ENCODE data around the gene RAB38. TPM values are rescaled to one million over a fixed set of nuclear protein-coding genes. Genes with fewer than 3 reads are reported as not detected.

RAB38 gene
- total RNA-seq, 8 experiments from 2014 or later: 0.81 to 16.6 (median 1.6) TPM; not detected in 1

GRCh38 chr11:88188251-88188931 is 13.1 kb upstream of the RAB38 start:
- Histone ChIP-seq H3K4me3 (no peak overlapping the region), H3K27ac (no peak overlapping the region), H3K4me1 (replicated peaks in 1 of 2) (peaks cover 3 to 6% of the 10 kb centered on the region in 2 donors)
- in situ Hi-C loops (cut with MboI; ENCODE audit: low pct_unique_long_range_greater_than_20kb in 2 of 9, low sequenced_read_pairs in 9 of 9, unreplicated experiment in 9 of 9): no loop called here
- 0 to 83% (median 63%) methylated on average over 1 to 3 of the region's 3 CpGs; no CpG with 5 or more reads in 1 of the 10 experiments for WGBS, 10 experiments
- peak in 7 of 8 experiments; percentile 19 to 86 (median 48) for ATAC-seq (replicated peaks in 6 of 8)

GRCh38 chr11:88183233-88183632 is 8.0 kb upstream of the RAB38 start:
- in situ Hi-C loops (cut with MboI; ENCODE audit: low pct_unique_long_range_greater_than_20kb in 2 of 9, low sequenced_read_pairs in 9 of 9, unreplicated experiment in 9 of 9): no loop called here
- ATAC-seq (replicated peaks in 6 of 8): no peak
- no peak overlapping the region for H3K27ac ChIP-seq
- H3K4me3 ChIP-seq: no peak overlapping the region
- WGBS, 10 experiments: 26 to 100% (median 76%) methylated on average over 1 to 3 of the region's 3 CpGs; no CpG with 5 or more reads in 3 of the 10 experiments
- no peaks in the 10 kb centered on the region for H3K4me1 ChIP-seq (replicated peaks in 1 of 2)

GRCh38 chr11:88181776-88182175 is 6.5 kb upstream of the RAB38 start:
- no peak overlapping the region for H3K4me3 ChIP-seq
- H3K4me1 ChIP-seq (replicated peaks in 1 of 2): no peaks in the 10 kb centered on the region
- in situ Hi-C loops (cut with MboI; ENCODE audit: low pct_unique_long_range_greater_than_20kb in 2 of 9, low sequenced_read_pairs in 9 of 9, unreplicated experiment in 9 of 9): no loop called here
- WGBS, 10 experiments: 0 to 100% (median 69%) methylated on average over 1 of the region's 1 CpG; no CpG with 5 or more reads in 2 of the 10 experiments
- no peak for ATAC-seq (replicated peaks in 6 of 8)
- no peak overlapping the region for H3K27ac ChIP-seq

GRCh38 chr11:88179971-88180629 is 4.9 kb upstream of the RAB38 start:
- no peak for ATAC-seq (replicated peaks in 6 of 8)
- Histone ChIP-seq H3K4me3 (no peak overlapping the region), H3K4me1 (replicated peaks in 1 of 2) (no peaks in the 10 kb centered on the region), H3K27ac (no peak overlapping the region)
- 17 to 92% (median 74%) methylated on average over 1 to 3 of the region's 3 CpGs; no CpG with 5 or more reads in 3 of the 10 experiments for WGBS, 10 experiments
- in situ Hi-C loops (cut with MboI; ENCODE audit: low pct_unique_long_range_greater_than_20kb in 2 of 9, low sequenced_read_pairs in 9 of 9, unreplicated experiment in 9 of 9): no loop called here

GRCh38 chr11:88179141-88179540 is 3.9 kb upstream of the RAB38 start:
- Histone ChIP-seq H3K27ac (no peak overlapping the region), H3K4me3 (no peak overlapping the region), H3K4me1 (replicated peaks in 1 of 2) (no peaks in the 10 kb centered on the region)
- ATAC-seq (replicated peaks in 6 of 8): no peak
- WGBS, 10 experiments: 0 to 86% (median 71%) methylated on average over 1 to 2 of the region's 2 CpGs; no CpG with 5 or more reads in 1 of the 10 experiments
- in situ Hi-C loops (cut with MboI; ENCODE audit: low pct_unique_long_range_greater_than_20kb in 2 of 9, low sequenced_read_pairs in 9 of 9, unreplicated experiment in 9 of 9): no loop called here

- 0 to 100% (median 90%) methylated on average over 1 to 4 of the region's 4 CpGs; no CpG with 5 or more reads in 1 of the 10 experiments for WGBS, 10 experiments
- in situ Hi-C loops (cut with MboI; ENCODE audit: low pct_unique_long_range_greater_than_20kb in 2 of 9, low sequenced_read_pairs in 9 of 9, unreplicated experiment in 9 of 9): no loop called here
- Histone ChIP-seq H3K4me1 (replicated peaks in 1 of 2) (no peaks in the 10 kb centered on the region), H3K27ac (no peak overlapping the region), H3K4me3 (no peak overlapping the region)
- no peak for ATAC-seq (replicated peaks in 6 of 8)
Measured at GRCh38 chr11:88178191-88178590, 2.9 kb upstream of the RAB38 start.

GRCh38 chr11:88175569-88176075 is 379 bp upstream of the RAB38 start:
- H3K27ac ChIP-seq: no peak overlapping the region
- in situ Hi-C loops (cut with MboI; ENCODE audit: low pct_unique_long_range_greater_than_20kb in 2 of 9, low sequenced_read_pairs in 9 of 9, unreplicated experiment in 9 of 9): no loop called here
- no peaks in the 10 kb centered on the region for H3K4me1 ChIP-seq (replicated peaks in 1 of 2)
- ATAC-seq (replicated peaks in 6 of 8): peak in 7 of 8 experiments; percentile 4 to 57 (median 49)
- peak overlapping the region; percentile 24 to 47 (median 36) for H3K4me3 ChIP-seq
- WGBS, 10 experiments: 10 to 76% (median 53%) methylated on average over 1 to 13 of the region's 15 CpGs; no CpG with 5 or more reads in 4 of the 10 experiments

GRCh38 chr11:88173956-88174355 is 1.3 kb downstream of the RAB38 start:
- Histone ChIP-seq H3K27ac (no peak overlapping the region), H3K4me3 (no peak overlapping the region), H3K4me1 (replicated peaks in 1 of 2) (no peaks in the 10 kb centered on the region)
- ATAC-seq (replicated peaks in 6 of 8): no peak
- in situ Hi-C loops (cut with MboI; ENCODE audit: low pct_unique_long_range_greater_than_20kb in 2 of 9, low sequenced_read_pairs in 9 of 9, unreplicated experiment in 9 of 9): no loop called here
- WGBS, 10 experiments: 67 to 100% (median 90%) methylated on average over 1 to 3 of the region's 3 CpGs

- whole genome bisulfite sequencing, 10 experiments: 33 to 92% (median 33%) methylated on average over 2 of the region's 2 CpGs; no CpG with 5 or more reads in 7 of the 10 experiments
- Histone ChIP-seq H3K4me3 (no peak overlapping the region), H3K4me1 (replicated peaks in 1 of 2) (no peaks in the 10 kb centered on the region), H3K27ac (no peak overlapping the region)
- no peak for ATAC-seq (replicated peaks in 6 of 8)
- in situ Hi-C loops (cut with MboI; ENCODE audit: low pct_unique_long_range_greater_than_20kb in 2 of 9, low sequenced_read_pairs in 9 of 9, unreplicated experiment in 9 of 9): no loop called here
Measured at GRCh38 chr11:88171982-88172381, 3.3 kb downstream of the RAB38 start.

GRCh38 chr11:88170673-88171072 is 4.6 kb downstream of the RAB38 start:
- in situ Hi-C loops (cut with MboI; ENCODE audit: low pct_unique_long_range_greater_than_20kb in 2 of 9, low sequenced_read_pairs in 9 of 9, unreplicated experiment in 9 of 9): no loop called here
- WGBS, 10 experiments: 61 to 100% (median 93%) methylated on average over 1 to 2 of the region's 2 CpGs; no CpG with 5 or more reads in 2 of the 10 experiments
- no peak overlapping the region for H3K4me3 ChIP-seq
- no peak for ATAC-seq (replicated peaks in 6 of 8)
- no peaks in the 10 kb centered on the region for H3K4me1 ChIP-seq (replicated peaks in 1 of 2)
- no peak overlapping the region for H3K27ac ChIP-seq

- H3K4me1 ChIP-seq (replicated peaks in 1 of 2): no peaks in the 10 kb centered on the region
- H3K27ac ChIP-seq: no peak overlapping the region
- WGBS, 10 experiments: 78 to 100% (median 88%) methylated on average over 1 to 4 of the region's 4 CpGs
- no peak for ATAC-seq (replicated peaks in 6 of 8)
- in situ Hi-C loops (cut with MboI; ENCODE audit: low pct_unique_long_range_greater_than_20kb in 2 of 9, low sequenced_read_pairs in 9 of 9, unreplicated experiment in 9 of 9): no loop called here
- no peak overlapping the region for H3K4me3 ChIP-seq
Measured at GRCh38 chr11:88169881-88170280, 5.4 kb downstream of the RAB38 start.

- Histone ChIP-seq H3K4me1 (replicated peaks in 1 of 2) (no peaks in the 10 kb centered on the region), H3K4me3 (no peak overlapping the region), H3K27ac (no peak overlapping the region)
- in situ Hi-C loops (cut with MboI; ENCODE audit: low pct_unique_long_range_greater_than_20kb in 2 of 9, low sequenced_read_pairs in 9 of 9, unreplicated experiment in 9 of 9): no loop called here
- peak in 1 of 8 experiments; percentile 54 for ATAC-seq (replicated peaks in 6 of 8)
- 65 to 100% (median 89%) methylated on average over 1 to 2 of the region's 2 CpGs; no CpG with 5 or more reads in 4 of the 10 experiments for WGBS, 10 experiments
Measured at GRCh38 chr11:88169471-88169870, 5.8 kb downstream of the RAB38 start.

- no peak for ATAC-seq (replicated peaks in 6 of 8)
- no peak overlapping the region for H3K27ac ChIP-seq
- in situ Hi-C loops (cut with MboI; ENCODE audit: low pct_unique_long_range_greater_than_20kb in 2 of 9, low sequenced_read_pairs in 9 of 9, unreplicated experiment in 9 of 9): no loop called here
- H3K4me3 ChIP-seq: no peak overlapping the region
- H3K4me1 ChIP-seq (replicated peaks in 1 of 2): no peaks in the 10 kb centered on the region
Measured at GRCh38 chr11:88167853-88168252, 7.4 kb downstream of the RAB38 start.

All from motor neuron (in vitro differentiated cells).